Colon (tissue), 2 donors: ENCODE data around the gene RNF149.
"Not testable (repeated sequence)": the region's sequence is repeated elsewhere in the genome, so short reads cannot be mapped to it uniquely, and the experiment has no call there.

Experiments used
- FAIRE-seq: peaks from 2 replicates; lab custom pipeline; 2012; peaks lifted over from hg19 to GRCh38; lab: Jason Lieb, UNC
- donor health status: control.
- donor health status: control.

The RNF149 gene

DNA sequence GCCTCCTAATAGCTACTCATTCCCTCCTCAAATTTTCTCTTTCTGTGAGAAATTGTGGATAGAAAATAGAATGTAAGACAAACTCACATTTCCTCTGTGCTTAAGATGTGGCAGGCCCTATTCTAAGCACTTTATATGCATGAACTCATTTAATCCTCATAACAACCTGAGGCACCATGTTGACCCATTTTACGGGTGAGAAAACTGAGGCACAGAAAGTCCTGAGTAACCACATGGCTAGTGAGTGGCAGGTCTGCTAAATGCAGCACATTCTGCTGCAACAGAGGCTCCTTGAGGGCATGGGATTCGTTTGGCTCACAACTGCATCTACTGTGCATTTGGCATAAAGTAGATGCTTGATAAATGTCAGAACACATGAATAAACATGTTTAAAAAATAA lies 22.7 kb upstream of the RNF149 start:
- no peak for FAIRE-seq

DNA sequence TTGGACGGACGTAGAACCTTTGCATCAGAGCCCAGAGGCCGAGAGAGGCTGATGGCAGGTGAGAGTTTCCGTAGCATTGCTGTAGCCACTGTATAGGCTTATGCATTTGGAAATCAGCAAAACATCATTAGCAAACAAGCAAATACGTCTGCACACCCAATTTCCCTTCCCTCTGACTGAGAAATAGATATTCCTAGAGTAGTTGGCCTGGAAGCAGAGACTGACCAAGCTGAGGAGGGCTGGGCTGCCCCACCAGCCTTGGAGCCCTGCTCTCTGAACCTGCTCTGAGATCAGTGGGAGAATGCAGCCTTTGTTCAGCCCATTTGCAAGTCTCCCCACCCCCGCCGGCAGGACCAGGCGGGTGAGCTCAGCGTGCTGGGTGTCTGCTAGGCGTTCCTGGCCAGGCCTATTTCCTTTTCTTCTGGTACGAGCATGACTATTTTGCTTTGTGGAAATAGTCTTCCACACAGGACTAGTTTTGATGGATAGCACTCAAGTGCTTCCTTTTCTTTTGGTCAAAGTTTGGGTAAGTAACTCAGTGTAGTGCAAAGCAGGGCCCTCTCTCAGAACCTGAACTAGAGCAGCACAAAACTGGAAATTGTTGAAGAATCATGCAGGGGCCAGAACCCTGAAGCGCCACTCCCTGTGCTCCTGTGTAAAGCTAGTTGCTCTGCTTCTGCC lies 21.9 kb upstream of the RNF149 start:
- no peak for FAIRE-seq

DNA sequence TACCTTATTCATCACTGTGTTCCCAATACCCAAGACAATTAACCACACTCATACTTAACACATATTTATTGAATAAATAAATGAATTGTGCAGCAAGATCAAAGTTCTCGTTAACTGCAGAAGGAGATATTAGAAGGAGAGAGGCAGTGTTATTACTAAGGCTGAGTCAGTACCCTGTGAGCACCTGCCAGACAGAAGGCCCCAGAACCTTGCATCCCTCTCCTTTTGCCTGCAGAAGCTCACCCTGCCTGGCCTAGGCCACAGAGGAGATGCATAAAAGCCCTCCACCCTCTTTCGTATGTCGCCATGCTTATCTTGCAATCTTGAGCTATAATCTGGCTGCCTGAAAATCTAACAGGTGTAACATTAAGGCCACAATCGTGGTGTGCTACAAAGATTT lies 20.5 kb upstream of the RNF149 start:
- no peak for FAIRE-seq

DNA sequence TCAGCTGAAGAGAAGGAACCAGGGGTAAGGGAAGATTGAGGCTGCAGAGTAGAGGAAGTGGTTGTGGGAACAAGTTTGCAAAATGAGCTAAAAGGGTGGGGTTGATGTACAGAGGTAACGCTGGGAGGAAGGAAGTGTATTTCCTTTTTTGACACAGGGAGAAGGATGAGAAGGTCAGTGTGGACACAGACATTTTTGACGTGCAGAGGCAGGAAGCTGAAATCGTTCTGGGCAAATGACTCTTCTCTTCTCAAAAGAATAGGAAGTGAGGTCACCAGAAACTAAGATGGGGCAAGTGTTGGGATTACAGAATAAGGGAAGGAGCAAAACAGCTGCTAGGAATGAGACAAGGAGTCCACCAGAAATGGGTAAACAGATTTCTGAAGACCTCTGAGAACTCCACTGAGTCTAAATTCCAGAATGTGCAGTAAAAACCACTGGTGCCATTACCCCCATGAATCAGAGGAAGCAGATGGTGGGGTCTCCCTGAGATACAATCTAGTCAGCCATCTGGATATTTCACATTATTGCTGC lies 20.0 kb upstream of the RNF149 start:
- FAIRE-seq, result no peak

DNA sequence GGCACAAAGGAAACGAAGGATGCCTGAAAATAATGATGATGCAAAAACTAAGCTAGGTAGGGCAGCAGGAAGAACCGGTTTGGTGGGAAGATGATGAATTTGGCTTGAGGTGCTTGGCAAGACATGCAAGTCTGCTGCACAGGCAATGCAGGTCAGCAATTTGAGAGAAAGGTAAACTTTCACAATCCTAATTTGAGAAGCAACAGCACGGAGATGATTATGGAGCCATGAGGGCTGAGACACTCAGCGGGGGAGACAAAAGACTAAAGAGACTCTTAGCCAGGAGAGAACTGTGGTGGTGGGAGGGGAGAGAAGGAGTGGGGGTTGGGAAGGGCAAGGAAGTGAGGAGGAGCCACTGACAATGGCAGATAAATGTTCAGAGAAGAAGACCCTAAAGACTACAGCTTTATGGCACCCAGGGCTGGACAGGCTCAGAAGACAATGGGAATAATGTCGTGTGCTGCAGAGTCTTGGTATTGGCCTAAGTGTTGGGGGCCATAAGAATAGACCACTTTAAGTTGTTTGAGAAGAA lies 19.4 kb upstream of the RNF149 start:
- no peak for FAIRE-seq

DNA sequence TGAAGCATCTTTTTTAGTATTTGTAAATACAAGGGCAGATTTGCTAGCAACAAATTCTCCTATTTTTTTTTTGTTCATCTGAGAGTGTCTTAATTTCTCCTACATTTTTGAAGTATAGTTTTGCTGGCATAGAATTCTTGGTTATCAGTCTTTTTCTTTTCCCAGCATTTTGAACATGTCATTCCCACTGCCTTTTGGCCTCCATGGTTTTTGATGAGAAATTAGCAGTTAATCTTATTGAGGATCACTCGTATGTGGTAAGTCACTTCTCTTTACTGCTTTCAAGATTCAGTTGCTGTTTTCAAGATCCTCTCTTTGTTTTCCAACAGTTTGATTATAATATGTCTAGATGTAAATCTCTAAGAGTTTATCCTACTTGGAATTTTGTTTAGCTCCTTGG lies 16.9 kb upstream of the RNF149 start:
- FAIRE-seq, result no peak

DNA sequence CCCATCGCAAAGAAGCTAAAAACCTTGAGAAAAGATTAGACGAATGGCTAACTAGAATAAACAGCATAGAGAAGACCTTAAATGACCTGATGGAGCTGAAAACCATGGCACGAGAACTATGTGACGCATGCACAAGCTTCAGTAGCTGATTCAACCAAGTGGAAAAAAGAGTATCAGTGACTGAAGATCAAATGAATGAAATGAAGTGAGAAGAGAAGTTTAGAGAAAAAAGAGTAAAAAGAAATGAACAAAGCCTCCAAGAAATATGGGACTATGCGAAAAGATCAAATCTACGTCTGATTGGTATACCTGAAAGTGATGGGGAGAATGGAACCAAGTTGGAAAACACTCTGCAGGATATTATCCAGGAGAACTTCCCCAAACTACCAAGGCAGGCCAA lies 8.1 kb upstream of the RNF149 start:
- FAIRE-seq, result not testable (repeated sequence)

DNA sequence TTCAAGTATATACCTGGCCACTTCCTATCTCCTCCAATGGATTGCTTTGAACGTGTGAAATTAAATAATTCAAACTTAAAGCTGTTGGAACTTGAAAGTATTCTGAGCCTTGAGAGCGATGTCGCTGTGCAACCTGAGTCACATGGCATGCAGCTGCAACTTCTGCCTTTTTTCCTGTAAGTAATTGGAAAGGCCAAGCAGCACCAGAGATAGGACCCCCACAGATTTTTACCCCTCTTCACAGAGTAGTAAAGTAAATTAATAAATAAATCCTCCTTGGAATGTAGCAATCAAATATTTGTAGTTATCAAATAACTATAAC lies 3.2 kb upstream of the RNF149 start:
- FAIRE-seq, result no peak

DNA sequence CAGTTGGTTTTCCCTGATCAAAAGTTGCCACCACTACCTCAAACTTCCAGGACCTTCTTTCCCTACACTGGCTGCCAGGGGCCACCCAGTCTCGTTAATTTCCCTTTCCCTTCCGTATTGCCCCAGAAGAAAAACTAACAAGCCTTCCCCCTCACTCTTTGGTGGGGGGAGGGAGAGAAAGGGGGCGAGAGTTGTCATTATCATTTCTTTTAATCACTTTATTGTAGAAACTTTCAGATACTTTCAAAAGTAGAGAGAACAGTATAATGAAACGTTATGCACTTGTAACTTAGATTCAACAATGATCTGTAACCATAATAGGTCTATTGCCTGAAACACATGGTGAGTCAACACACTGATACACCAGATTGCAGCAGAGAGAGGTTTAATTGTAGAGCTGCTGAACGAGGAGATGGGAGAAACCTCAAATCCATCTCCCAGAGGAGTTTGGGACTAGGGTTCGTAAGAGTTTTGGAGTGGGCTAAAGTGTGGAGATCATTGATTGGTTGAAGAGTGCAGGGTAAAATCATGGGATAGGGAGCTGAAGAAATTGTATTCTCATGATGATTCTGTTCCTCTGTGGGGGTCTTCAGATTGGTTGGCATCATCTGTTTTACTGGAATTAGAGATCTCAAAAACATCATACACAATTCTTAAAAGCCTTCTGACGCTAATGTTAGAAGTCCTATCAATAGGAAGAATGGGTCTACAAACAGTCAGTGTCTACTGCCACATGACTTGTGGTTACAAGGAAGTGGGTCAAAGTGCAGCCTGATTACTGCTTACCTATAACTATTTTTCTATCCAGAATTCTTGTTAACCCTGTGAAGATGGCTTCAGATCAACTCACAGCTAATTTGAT lies 2.6 kb upstream of the RNF149 start:
- no peak for FAIRE-seq

DNA sequence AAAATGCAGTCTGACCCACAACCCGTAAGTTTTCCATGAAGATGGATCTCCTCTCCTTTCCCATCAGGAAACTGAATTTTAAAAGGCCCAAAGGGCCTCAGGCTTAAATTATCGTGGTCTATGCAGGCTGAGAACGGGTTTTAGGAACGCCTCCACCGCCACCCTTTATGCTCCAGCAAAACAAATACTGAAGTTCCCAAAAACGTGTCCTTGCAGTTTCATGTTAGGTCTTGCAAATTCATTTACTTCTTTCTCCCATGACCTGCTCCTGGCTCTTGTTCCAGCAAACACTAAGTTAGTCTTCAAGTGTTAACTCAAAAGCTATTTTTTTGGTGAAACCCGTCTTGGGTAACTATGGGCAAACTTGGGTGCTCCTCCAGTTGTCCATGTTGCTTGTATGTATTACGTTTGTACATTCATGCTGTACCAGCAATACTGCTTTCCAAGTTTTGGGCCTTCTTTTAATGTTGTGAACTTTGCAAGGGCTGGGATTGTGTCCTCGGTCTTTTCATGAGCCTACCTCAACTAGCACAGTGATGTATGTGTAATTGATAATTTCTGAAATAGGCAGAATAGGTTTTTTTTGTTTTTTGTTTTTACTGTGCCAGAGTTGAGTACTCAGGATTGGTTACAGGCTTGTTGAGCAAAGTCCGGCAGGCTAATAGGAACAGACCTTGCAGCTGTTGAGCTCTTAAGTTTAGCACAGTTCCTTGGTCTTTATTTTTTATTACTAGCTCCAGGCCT lies 1.8 kb upstream of the RNF149 start:
- no peak for FAIRE-seq

DNA sequence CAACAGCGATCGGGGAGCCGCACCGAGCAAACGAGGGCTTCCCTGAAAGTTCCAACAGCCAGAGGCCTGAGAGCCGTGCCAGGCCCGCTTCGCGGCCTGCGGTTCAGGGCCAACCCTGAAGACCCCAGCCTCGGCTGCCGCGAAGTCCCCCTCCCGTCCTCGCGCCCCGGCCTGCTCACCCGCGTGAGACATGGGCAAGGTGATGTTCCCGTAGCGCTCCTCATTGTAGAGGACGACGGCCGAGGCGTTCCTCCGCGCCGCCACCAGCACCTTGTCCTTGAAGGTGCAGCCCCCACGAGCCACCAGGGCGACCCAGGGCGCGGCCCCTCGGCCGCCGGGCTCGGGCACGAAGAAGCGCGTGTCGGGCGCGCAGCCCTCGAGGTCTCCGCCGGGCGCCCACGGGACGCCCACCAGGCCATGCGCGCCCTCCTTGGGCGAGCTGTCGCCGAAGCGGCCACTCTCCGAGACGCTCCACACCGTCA lies 510 bp downstream of the RNF149 start:
- no peak for FAIRE-seq

DNA sequence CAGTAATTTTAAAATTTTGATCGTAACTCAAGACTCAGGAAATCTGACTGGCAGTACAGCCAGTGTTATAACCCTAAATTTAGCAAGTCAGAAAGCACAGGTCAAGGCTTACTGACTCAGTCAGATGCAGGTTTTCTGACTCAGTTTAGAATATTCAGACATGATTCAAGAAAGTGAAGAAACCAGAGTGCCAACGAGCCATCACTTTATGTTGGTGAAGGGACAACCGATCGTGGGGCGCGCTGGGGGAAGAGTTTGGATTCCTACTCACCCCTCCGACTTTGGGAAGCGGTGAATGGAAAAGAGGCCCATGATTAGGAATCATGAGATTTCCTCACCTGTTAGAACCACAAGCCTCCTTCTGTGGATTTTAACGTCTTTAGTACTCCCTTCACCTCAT lies 998 bp downstream of the RNF149 start:
- FAIRE-seq, result no peak

DNA sequence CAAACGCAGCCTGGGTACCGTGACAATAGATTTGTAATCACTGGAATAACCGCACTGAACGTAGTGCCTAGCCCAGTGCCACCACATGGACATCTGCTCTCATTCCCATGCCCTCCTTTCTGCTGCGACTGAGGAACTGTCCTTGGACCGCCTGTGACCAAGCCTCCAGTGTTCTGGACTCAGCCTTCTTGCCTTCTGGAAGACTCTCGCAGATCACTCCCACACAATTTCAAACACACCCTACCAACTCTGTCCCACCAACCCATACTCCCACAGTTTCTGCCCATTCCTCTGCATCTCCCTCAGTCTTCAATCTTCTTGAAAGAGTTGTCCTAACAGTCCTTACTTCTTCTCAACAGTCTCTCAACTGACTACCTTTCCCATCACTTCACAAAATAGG lies 2.1 kb downstream of the RNF149 start:
- FAIRE-seq, result no peak

DNA sequence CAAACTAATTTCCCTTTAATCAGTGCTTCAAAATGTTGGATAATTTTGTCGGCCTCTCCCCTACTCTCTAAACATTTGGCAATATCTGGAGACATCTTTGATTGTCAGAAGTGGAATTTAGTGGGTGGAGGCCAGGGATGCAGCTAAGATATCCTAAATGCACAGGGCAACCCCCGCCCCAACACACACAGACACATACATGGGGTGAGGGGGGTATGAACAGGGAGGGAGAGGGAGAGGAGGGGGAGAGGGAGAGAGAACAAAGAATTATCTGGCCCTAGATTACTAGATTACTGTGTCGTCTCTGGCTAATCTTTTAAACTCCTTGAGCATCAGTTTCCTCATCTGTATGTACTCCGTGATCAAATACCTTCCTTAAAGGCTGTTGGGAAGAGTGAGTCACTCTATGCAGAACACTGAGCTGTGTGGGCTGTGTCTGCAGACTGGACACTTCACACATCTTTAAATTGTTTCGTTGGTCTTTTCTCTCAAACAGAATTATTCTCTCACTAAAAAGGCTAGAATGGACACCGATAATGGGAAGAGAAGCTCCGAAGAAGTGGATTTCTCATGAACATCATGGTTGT lies 2.9 kb downstream of the RNF149 start:
- FAIRE-seq, result no peak

DNA sequence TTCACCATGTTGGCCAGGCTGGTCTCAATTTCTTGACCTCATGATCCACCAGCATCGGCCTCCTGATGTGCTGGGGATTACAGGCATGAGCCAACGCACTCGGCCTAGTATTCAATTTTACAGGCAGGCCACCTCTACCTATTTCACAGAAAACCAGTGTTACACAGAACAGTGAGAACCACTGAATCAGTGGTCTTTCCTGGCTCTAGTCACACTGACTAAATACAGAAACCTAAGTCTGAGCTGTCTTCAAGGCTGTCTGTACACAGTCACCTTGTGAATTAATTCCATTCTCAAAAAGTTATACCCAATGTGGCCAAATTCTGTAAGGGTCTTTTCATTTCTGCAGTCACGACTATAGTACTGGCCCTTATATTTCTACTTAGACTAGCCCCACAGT lies 3.5 kb downstream of the RNF149 start:
- no peak for FAIRE-seq

DNA sequence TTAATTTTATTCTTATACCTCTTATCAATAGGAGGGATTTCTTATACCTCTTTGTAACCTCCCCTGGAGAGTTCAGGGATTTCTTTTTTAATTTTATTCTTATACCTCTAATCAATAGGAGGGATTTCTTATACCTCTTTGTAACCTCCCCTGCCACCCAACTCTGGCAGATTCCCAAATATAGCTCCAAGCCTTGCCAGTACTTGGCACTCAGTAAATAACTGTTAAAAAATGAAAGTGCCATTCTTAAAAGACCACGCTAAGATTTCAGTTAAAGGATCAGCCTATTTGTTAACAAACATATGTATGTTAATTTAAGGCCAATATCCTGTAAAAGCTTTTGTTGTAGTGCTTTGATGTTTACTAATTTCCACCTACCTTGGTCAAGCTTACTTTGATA lies 4.8 kb downstream of the RNF149 start:
- FAIRE-seq, result no peak

DNA sequence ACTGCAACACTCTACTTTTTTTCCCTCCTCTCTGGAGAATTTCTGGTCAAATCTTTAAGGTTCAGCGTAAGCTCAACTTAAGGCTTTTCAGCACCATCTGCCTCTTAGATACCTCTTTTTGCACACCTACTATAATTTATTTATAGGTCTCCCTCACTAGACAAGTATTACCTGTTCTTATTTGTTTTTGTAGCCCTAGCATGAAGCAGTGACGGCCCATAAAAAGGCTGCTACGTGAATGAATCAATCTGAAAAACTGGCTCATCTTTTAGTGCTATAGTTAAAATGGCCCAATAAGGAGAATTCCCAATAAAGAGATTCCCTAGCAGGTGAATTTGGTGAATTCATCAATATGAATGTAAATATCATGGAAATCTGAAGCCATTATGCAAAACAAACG lies 6.5 kb downstream of the RNF149 start:
- FAIRE-seq, result no peak

DNA sequence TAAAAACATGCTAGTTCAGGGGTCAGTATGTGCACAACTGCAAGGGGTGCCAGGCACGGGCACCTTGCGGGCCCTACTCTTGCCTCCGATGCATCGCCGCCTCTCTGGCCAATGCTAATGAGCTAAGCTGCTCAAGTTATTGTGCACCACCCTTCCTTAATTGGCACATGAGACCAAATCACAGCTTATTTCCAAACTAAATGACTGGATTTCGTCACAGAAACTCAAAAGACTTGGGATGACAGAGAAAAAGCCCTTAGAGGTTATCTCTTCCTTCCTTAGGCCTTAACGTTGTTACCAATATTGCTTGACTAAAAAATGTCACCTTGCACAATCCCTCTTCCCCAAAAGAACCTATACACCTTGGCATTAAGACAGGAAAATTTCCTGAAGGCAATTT lies 7.7 kb downstream of the RNF149 start:
- FAIRE-seq, result no peak

DNA sequence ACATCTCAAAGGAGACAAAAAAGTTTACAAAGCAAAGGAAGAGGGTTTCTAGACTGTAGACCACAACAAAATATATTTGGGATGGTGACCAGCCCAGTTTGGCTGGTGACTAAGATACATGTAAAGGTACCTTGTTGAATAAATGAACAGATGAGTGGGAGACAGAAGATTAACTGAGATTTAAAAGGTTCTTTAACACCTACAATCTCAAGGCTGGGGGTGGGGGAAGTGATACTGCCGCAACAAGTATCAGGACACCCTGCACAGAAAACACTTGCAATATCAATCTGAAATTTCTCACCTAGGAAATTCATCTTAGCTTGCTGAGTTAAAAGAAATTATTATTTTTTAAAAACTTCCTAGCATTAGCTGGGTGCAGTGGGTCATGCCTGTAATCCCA lies 8.3 kb downstream of the RNF149 start:
- FAIRE-seq, result no peak

DNA sequence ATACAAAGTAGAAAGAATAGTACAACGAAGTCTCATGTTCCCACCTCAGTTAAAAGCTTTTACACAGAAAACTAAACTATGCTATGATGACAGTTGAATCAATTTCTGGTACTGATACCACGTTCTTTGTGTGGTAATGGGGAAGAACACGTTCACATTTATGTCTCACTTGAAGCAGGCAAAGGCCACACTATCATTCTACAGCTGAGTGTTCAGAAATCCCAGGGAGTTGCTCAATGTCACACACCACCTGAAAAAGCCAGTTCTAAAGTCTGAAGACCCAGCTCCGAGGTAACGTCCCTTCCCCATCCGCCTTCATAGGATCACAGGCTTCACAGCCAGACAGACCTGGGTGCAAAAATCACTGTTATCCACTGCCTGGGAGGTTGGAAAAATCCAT lies 8.9 kb downstream of the RNF149 start:
- FAIRE-seq, result no peak

DNA sequence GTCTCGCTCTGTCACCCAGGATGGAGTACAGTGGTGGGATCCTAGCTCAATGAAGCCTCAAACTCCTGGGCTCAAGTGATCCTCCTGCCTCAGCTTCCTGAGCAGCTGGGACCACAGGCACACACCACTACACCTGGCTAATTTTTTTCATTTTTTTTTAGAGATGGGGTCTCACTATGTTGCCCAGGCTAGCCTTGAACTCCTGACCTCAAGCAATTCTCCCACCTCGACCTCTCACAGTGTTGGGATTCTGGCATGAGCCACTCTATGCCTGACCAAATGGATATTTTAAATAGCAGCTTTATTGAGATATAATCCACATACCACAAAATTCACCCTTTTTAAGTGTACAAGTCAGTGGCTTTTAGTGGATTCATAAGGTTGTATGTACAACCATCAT lies 11.1 kb downstream of the RNF149 start:
- FAIRE-seq, result no peak

DNA sequence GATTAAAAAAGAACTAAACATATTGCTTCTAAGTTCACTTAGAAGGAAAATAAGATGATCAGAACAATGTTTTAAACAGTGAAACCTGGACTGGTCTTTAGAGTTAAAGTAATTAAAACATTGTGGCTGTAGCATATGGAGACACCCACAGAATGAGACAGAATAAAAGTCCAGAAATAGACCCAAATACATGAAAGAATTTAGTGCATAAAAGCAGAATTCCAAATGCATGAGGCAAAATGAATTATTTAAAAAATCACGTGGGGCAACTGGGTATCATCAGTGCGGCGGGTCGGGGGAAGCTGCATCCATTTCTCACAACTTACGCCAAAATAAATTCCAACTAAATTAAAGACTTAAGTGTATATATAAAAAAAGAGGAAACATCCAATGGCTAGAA lies 12.1 kb downstream of the RNF149 start:
- no peak for FAIRE-seq
